HepG2 (cell line): Measurements from ENCODE around the gene CLIC3.

Experiments used
- CHCHD3 ChIP-seq: sonication (generic); formaldehyde crosslinking; IDR thresholded peaks from 2 replicates; pipeline ENCODE4 v1.8.0; 2022; ENCODE audit warnings: mild to moderate bottlenecking, missing genetic modification reagents, moderate library complexity
- EP300 ChIP-seq, 3 experiments: sonication (generic) in 1 of 3; formaldehyde crosslinking in 1 of 3; IDR thresholded peaks; 2 replicates each; pipeline versions ENCODE4 v1.5.1 to v1.6.1; 2011 to 2020; ENCODE audit warnings: low read depth in 2 of 3, low read length in 2 of 3, borderline replicate concordance in 1 of 3, improper control_type of control experiment in 1 of 3, mild to moderate bottlenecking in 1 of 3, missing genetic modification reagents in 1 of 3, moderate library complexity in 1 of 3
- GABPA ChIP-seq, 2 experiments: IDR thresholded peaks; 2 replicates each; pipeline ENCODE4 v1.6.1; 2011 to 2016; ENCODE audit warnings: low read depth in 2 of 2, low read length in 1 of 2, missing biosample characterization in 1 of 2, missing genetic modification characterization in 1 of 2
- HDAC6 ChIP-seq: fragments of 200-600 bp; sonication (generic); IDR thresholded peaks from 2 replicates; pipeline ENCODE4 v1.7.0; 2017; ENCODE audit warnings: mild to moderate bottlenecking, antibody characterized with exemption, low read length, low read depth
- LRRFIP1 ChIP-seq: sonication (generic); formaldehyde crosslinking; conservative IDR thresholded peaks from 2 replicates; pipeline ENCODE4 v1.4.0; 2020; ENCODE audit warnings: missing genetic modification reagents
- POLR2A ChIP-seq, 2 experiments: IDR thresholded peaks; 2 replicates each; pipeline ENCODE4 v1.6.1; 2011; ENCODE audit warnings: low read depth in 2 of 2, low read length in 2 of 2, mild to moderate bottlenecking in 1 of 2, moderate library complexity in 1 of 2; ENCODE audit not compliant: insufficient read depth in 1 of 2
- POLR2AphosphoS5 ChIP-seq: IDR thresholded peaks from 2 replicates; pipeline ENCODE4 v1.6.1; 2012; ENCODE audit warnings: low read depth, low read length
- SP4 ChIP-seq: sonication (generic); formaldehyde crosslinking; IDR thresholded peaks from 2 replicates; pipeline ENCODE4 v1.8.1; 2023; ENCODE audit warnings: mild to moderate bottlenecking, missing genetic modification reagents

GRCh38 chr9:137014776-137015539, 18.6 kb upstream of the CLIC3 start:
- TF ChIP-seq SP4 (CRISPR knock-in tag) (no peak), POLR2A (IDR thresholded peaks at IDR 0.05; ENCODE audit: insufficient read depth in 1 of 2, low read depth in 2 of 2, low read length in 2 of 2) (no peak), GABPA (IDR thresholded peaks at IDR 0.05; ENCODE audit: low read depth, low read length) (no peak), GABPA (CRISPR knock-in tag; IDR thresholded peaks at IDR 0.05; ENCODE audit: low read depth) (no peak), POLR2AphosphoS5 (no peak), CHCHD3 (no peak), LRRFIP1 (CRISPR knock-in tag) (no peak), EP300 (IDR thresholded peaks at IDR 0.05; ENCODE audit: low read depth in 2 of 2, low read length in 2 of 2) (no peak), EP300 (CRISPR knock-in tag; IDR thresholded peaks at IDR 0.05; ENCODE audit: borderline replicate concordance) (no peak), HDAC6 (no peak)
